T-helper 1 cell treated with Interleukin-12 subunit alpha and Interleukin-12 subunit beta and Interleukin-4 antibody, amounts not matched to agents 30 μg/mL and 1 μg/mL, for 36 hours (primary cell): Measurements from ENCODE around the gene FAHD1.

Experiments used
- H3K27ac Mint-ChIP-seq: one replicate; pipeline ENCODE4 v1.8.0; 2021; ENCODE audit warnings: mild to moderate bottlenecking, mixed read lengths
- H3K27me3 Mint-ChIP-seq: one replicate; pipeline ENCODE4 v1.8.0; 2021; ENCODE audit warnings: low read depth, mixed read lengths
- H3K36me3 Mint-ChIP-seq: one replicate; pipeline ENCODE4 v1.8.0; 2021; ENCODE audit warnings: low read depth, mixed read lengths
- H3K4me1 Mint-ChIP-seq: one replicate; pipeline ENCODE4 v1.8.0; 2021; ENCODE audit warnings: low read depth, mixed read lengths
- H3K4me3 Mint-ChIP-seq: one replicate; pipeline ENCODE4 v1.8.0; 2021; ENCODE audit warnings: mild to moderate bottlenecking, moderate library complexity, mixed read lengths
- H3K9me3 Mint-ChIP-seq: one replicate; pipeline ENCODE4 v1.8.0; 2021; ENCODE audit warnings: mixed read lengths

FAHD1 gene

GRCh38 chr16:1786242-1787055 lies 40.6 kb upstream of the FAHD1 start:
- Mint-ChIP-seq H3K27me3 (no peaks in the 10 kb centered on the region), H3K9me3 (no peaks in the 10 kb centered on the region), H3K4me3 (no peak overlapping the region), H3K27ac (no peak overlapping the region), H3K4me1 (peaks cover 1% of the 10 kb centered on the region), H3K36me3 (peaks cover 7% of the 10 kb centered on the region)

GRCh38 chr16:1787056-1787321 lies 40.0 kb upstream of the FAHD1 start:
- H3K4me3 Mint-ChIP-seq = no peak overlapping the region
- H3K36me3 Mint-ChIP-seq = peaks cover 7% of the 10 kb centered on the region
- H3K27ac Mint-ChIP-seq = no peak overlapping the region

GRCh38 chr16:1787322-1788094 lies 39.5 kb upstream of the FAHD1 start:
- H3K4me1 Mint-ChIP-seq = no peaks in the 10 kb centered on the region
- no peaks in the 10 kb centered on the region for H3K27me3 Mint-ChIP-seq
- no peak overlapping the region for H3K27ac Mint-ChIP-seq
- H3K4me3 Mint-ChIP-seq = no peak overlapping the region
- H3K9me3 Mint-ChIP-seq = no peaks in the 10 kb centered on the region
- peaks cover 7% of the 10 kb centered on the region for H3K36me3 Mint-ChIP-seq

More at GRCh38 chr16:1787056-1787321, 40.0 kb upstream of the FAHD1 start:
- Mint-ChIP-seq H3K4me1 (no peaks in the 10 kb centered on the region), H3K9me3 (no peaks in the 10 kb centered on the region), H3K27me3 (no peaks in the 10 kb centered on the region)

GRCh38 chr16:1788095-1788707 lies 38.8 kb upstream of the FAHD1 start:
- no peaks in the 10 kb centered on the region for H3K27me3 Mint-ChIP-seq
- H3K9me3 Mint-ChIP-seq = no peaks in the 10 kb centered on the region
- H3K4me1 Mint-ChIP-seq = no peaks in the 10 kb centered on the region
- no peak overlapping the region for H3K27ac Mint-ChIP-seq
- peaks cover 7% of the 10 kb centered on the region for H3K36me3 Mint-ChIP-seq
- H3K4me3 Mint-ChIP-seq = no peak overlapping the region

GRCh38 chr16:1788708-1789100 lies 38.3 kb upstream of the FAHD1 start:
- Mint-ChIP-seq H3K27me3 (no peaks in the 10 kb centered on the region), H3K4me3 (no peak overlapping the region), H3K9me3 (no peaks in the 10 kb centered on the region), H3K4me1 (no peaks in the 10 kb centered on the region), H3K27ac (no peak overlapping the region), H3K36me3 (peaks cover 4% of the 10 kb centered on the region)

GRCh38 chr16:1789643-1790045 lies 37.4 kb upstream of the FAHD1 start:
- Mint-ChIP-seq H3K4me1 (no peaks in the 10 kb centered on the region), H3K36me3 (peaks cover 4% of the 10 kb centered on the region), H3K4me3 (no peak overlapping the region), H3K27ac (no peak overlapping the region), H3K9me3 (no peaks in the 10 kb centered on the region), H3K27me3 (no peaks in the 10 kb centered on the region)

- H3K36me3 Mint-ChIP-seq = peaks cover 4% of the 10 kb centered on the region
- H3K4me1 Mint-ChIP-seq = no peaks in the 10 kb centered on the region
These were observed 36.8 kb upstream of the FAHD1 start for GRCh38 chr16:1790261-1790610.

GRCh38 chr16:1790611-1791255 lies 36.3 kb upstream of the FAHD1 start:
- Mint-ChIP-seq H3K27ac (no peak overlapping the region), H3K27me3 (no peaks in the 10 kb centered on the region), H3K9me3 (no peaks in the 10 kb centered on the region), H3K4me3 (no peak overlapping the region), H3K4me1 (no peaks in the 10 kb centered on the region), H3K36me3 (peaks cover 4% of the 10 kb centered on the region)

More at GRCh38 chr16:1790261-1790610, 36.8 kb upstream of the FAHD1 start:
- no peaks in the 10 kb centered on the region for H3K9me3 Mint-ChIP-seq
- H3K27me3 Mint-ChIP-seq = no peaks in the 10 kb centered on the region
- no peak overlapping the region for H3K4me3 Mint-ChIP-seq
- H3K27ac Mint-ChIP-seq = no peak overlapping the region

- no peaks in the 10 kb centered on the region for H3K9me3 Mint-ChIP-seq
- no peaks in the 10 kb centered on the region for H3K4me1 Mint-ChIP-seq
- no peak overlapping the region for H3K4me3 Mint-ChIP-seq
- peaks cover 4% of the 10 kb centered on the region for H3K36me3 Mint-ChIP-seq
- H3K27ac Mint-ChIP-seq = no peak overlapping the region
- no peaks in the 10 kb centered on the region for H3K27me3 Mint-ChIP-seq
These were observed 35.6 kb upstream of the FAHD1 start for GRCh38 chr16:1791256-1791942.

GRCh38 chr16:1791943-1792812 lies 34.8 kb upstream of the FAHD1 start:
- Mint-ChIP-seq H3K4me1 (no peaks in the 10 kb centered on the region), H3K27me3 (no peaks in the 10 kb centered on the region), H3K27ac (no peak overlapping the region), H3K36me3 (peaks cover 4% of the 10 kb centered on the region), H3K9me3 (peaks cover 2% of the 10 kb centered on the region), H3K4me3 (no peak overlapping the region)

- Mint-ChIP-seq H3K4me3 (no peak overlapping the region), H3K27ac (no peak overlapping the region), H3K36me3 (peaks cover 4% of the 10 kb centered on the region), H3K4me1 (no peaks in the 10 kb centered on the region), H3K9me3 (peaks cover 8% of the 10 kb centered on the region), H3K27me3 (no peaks in the 10 kb centered on the region)
These were observed 34.0 kb upstream of the FAHD1 start for GRCh38 chr16:1792836-1793577.

GRCh38 chr16:1793578-1794220 lies 33.3 kb upstream of the FAHD1 start, which contains the start of gene IGFALS:
TSS of gene IGFALS (minus strand) at chr16:1793705. CDS start at chr16:1793652, 53 bp downstream.
- Mint-ChIP-seq H3K36me3 (peaks cover 4% of the 10 kb centered on the region), H3K4me1 (no peaks in the 10 kb centered on the region), H3K4me3 (no peak within 1 kb of the TSS), H3K27ac (no peak within 1 kb of the TSS), H3K9me3 (peaks cover 8% of the 10 kb centered on the region), H3K27me3 (no peaks in the 10 kb centered on the region)
